NB4 (cell line): ENCODE data around the gene TSEN15.

ENCODE experiments used
- CTCF ChIP-seq: IDR thresholded peaks from one replicate; pipeline ENCODE4 v1.5.1; 2012; ENCODE audit warnings: low read depth, low read length
- MAX ChIP-seq: IDR thresholded peaks from 2 replicates; pipeline ENCODE4 v1.6.1; 2011; ENCODE audit warnings: low read depth, low read length
- POLR2A ChIP-seq: IDR thresholded peaks from 2 replicates; pipeline ENCODE4 v1.6.1; 2011; ENCODE audit warnings: mild to moderate bottlenecking; ENCODE audit not compliant: insufficient read length; ENCODE audit errors: extremely low read depth

GRCh38 chr1:184052750-184053149 is 1.2 kb downstream of the TSEN15 start:
- no peak for TF ChIP-seq CTCF
- TF ChIP-seq POLR2A: no peak
- no peak for TF ChIP-seq MAX
